SK-N-SH (cell line): ENCODE data around the gene SMIM8. TPM values are rescaled to one million over a fixed set of nuclear protein-coding genes. Genes with fewer than 3 reads are reported as not detected.

Experiments
- CTCF ChIA-PET: fragments of 300-600, 350-600 bp; formaldehyde crosslinking; extraction: SDS; loops from one replicate; lab custom pipeline; 2021; lab: Yijun Ruan, JAX
- POLR2A ChIA-PET: fragments of 350-600 bp; sonication (Branson Sonifier 250); formaldehyde crosslinking; extraction: SDS; loops from one replicate; lab custom pipeline; 2020; ENCODE audit warnings: antibody characterized with exemption, inconsistent platforms; lab: Yijun Ruan, JAX
- DNase-seq: peaks from one replicate; pipeline ENCODE4 v3.0.0; 2012
- H2AFZ ChIP-seq: fragments of 200-600 bp; sonication (generic); 2 replicates; pipeline ENCODE4 v1.8.1; 2016; ENCODE audit warnings: antibody characterized with exemption, mild to moderate bottlenecking, low read depth
- H3F3A ChIP-seq: fragments of 200-600 bp; sonication (generic); replicated peaks from 2 replicates; pipeline ENCODE3; 2016; ENCODE audit warnings: antibody characterized with exemption, mild to moderate bottlenecking; ENCODE audit not compliant: insufficient read depth
- H3K27ac ChIP-seq, 2 experiments: fragments of 200-500 bp in 1 of 2; fragments of 200-600 bp in 1 of 2; sonication (Bioruptor generic) in 1 of 2; sonication (generic), shearing (Covaris generic) in 1 of 2; 2 replicates each; pipeline versions ENCODE4 v1.5.1 to v1.6.1; 2014 to 2016; ENCODE audit warnings: low read depth in 2 of 2, inconsistent platforms in 1 of 2, low read length in 1 of 2, mild to moderate bottlenecking in 1 of 2, mixed read lengths in 1 of 2
- H3K27me3 ChIP-seq: fragments of 200-600 bp; sonication (generic), shearing (Covaris generic); 2 replicates; pipeline ENCODE4 v1.6.1; 2016; ENCODE audit warnings: mixed run types; ENCODE audit not compliant: insufficient read depth
- H3K36me3 ChIP-seq, 2 experiments: fragments of 200-500 bp in 1 of 2; fragments of 200-600 bp in 1 of 2; sonication (Bioruptor generic) in 1 of 2; sonication (generic) in 1 of 2; replicated peaks in 1 of 2; 2 replicates each; pipeline versions ENCODE3 to v1.5.1; 2014 to 2016; ENCODE audit warnings: low read length in 1 of 2, mild to moderate bottlenecking in 1 of 2; ENCODE audit not compliant: insufficient read depth in 2 of 2, control insufficient read depth in 1 of 2
- H3K4me1 ChIP-seq, 2 experiments: fragments of 200-500 bp in 1 of 2; fragments of 200-600 bp in 1 of 2; sonication (Bioruptor generic) in 1 of 2; sonication (generic), shearing (Covaris generic) in 1 of 2; 2 replicates each; pipeline versions ENCODE4 v1.5.1 to v1.6.1; 2014 to 2016; ENCODE audit warnings: low read depth in 1 of 2, low read length in 1 of 2, mixed run types in 1 of 2; ENCODE audit not compliant: insufficient read depth in 2 of 2, control insufficient read depth in 1 of 2
- H3K4me2 ChIP-seq: fragments of 200-600 bp; sonication (generic), shearing (Covaris generic); 2 replicates; pipeline ENCODE4 v1.6.1; 2017; ENCODE audit warnings: mixed run types
- H3K4me3 ChIP-seq, 2 experiments: fragments of 200-500 bp in 1 of 2; fragments of 200-600 bp in 1 of 2; sonication (Bioruptor generic) in 1 of 2; sonication (generic), shearing (Covaris generic) in 1 of 2; 2 replicates each; pipeline versions ENCODE4 v1.5.1 to v1.8.1; 2014 to 2016; ENCODE audit warnings: low read depth in 2 of 2, inconsistent platforms in 1 of 2, low read length in 1 of 2, mild to moderate bottlenecking in 1 of 2, mixed read lengths in 1 of 2, moderate library complexity in 1 of 2
- H3K79me2 ChIP-seq: fragments of 200-600 bp; sonication (generic); 2 replicates; pipeline ENCODE4 v1.8.1; 2017; ENCODE audit warnings: mild to moderate bottlenecking; ENCODE audit not compliant: insufficient read depth
- H3K9ac ChIP-seq: fragments of 200-600 bp; sonication (generic); 2 replicates; pipeline ENCODE4 v1.6.1; 2017; ENCODE audit warnings: mixed run types
- H3K9me2 ChIP-seq: fragments of 200-600 bp; sonication (generic); 2 replicates; pipeline ENCODE4 v1.6.1; 2017; ENCODE audit warnings: mixed run types
- H3K9me3 ChIP-seq: fragments of 200-600 bp; sonication (generic); 2 replicates; pipeline ENCODE4 v1.6.1; 2017; ENCODE audit warnings: mixed run types, mild to moderate bottlenecking, moderate library complexity
- H4K20me1 ChIP-seq: fragments of 200-600 bp; sonication (generic); 2 replicates; pipeline ENCODE4 v1.6.1; 2017; ENCODE audit warnings: mild to moderate bottlenecking, mixed run types; ENCODE audit not compliant: insufficient read depth
- CHD2 ChIP-seq: fragments of 150-350 bp; IDR thresholded peaks from 2 replicates; pipeline ENCODE4 v1.6.1; 2018; ENCODE audit warnings: low read length; ENCODE audit not compliant: partially characterized antibody
- ELF1 ChIP-seq: IDR thresholded peaks from 2 replicates; pipeline ENCODE4 v1.4.0; 2012
- EP300 ChIP-seq, 2 experiments: IDR thresholded peaks; 2 replicates each; pipeline versions ENCODE4 v1.4.0 to v1.6.1; 2012; ENCODE audit warnings: borderline replicate concordance in 1 of 2, low read depth in 1 of 2, low read length in 1 of 2
- EZH2phosphoT487 ChIP-seq: fragments of 200-600 bp; sonication (generic); IDR thresholded peaks from 2 replicates; pipeline ENCODE4 v1.6.1; 2017; ENCODE audit warnings: low read depth, mixed run types, mild to moderate bottlenecking, antibody characterized with exemption, moderate library complexity, borderline replicate concordance
- FOSL2 ChIP-seq: IDR thresholded peaks from 2 replicates; pipeline ENCODE4 v1.4.0; 2012; ENCODE audit warnings: low read depth, mild to moderate bottlenecking, moderate library complexity, borderline replicate concordance
- FOXJ3 ChIP-seq: sonication (generic); formaldehyde crosslinking; IDR thresholded peaks from 2 replicates; pipeline ENCODE4 v1.5.1; 2020; ENCODE audit warnings: mild to moderate bottlenecking, missing genetic modification reagents
- GABPA ChIP-seq: IDR thresholded peaks from 2 replicates; pipeline ENCODE4 v1.4.0; 2012; ENCODE audit warnings: low read depth, mild to moderate bottlenecking
- GATA2 ChIP-seq: sonication (generic); formaldehyde crosslinking; IDR thresholded peaks from 2 replicates; pipeline ENCODE4 v1.5.0; 2020; ENCODE audit warnings: mild to moderate bottlenecking, missing genetic modification reagents
- IRF3 ChIP-seq: fragments of 150-350 bp; IDR thresholded peaks from 2 replicates; pipeline ENCODE4 v1.6.1; 2016; ENCODE audit warnings: mild to moderate bottlenecking, low read depth, low read length
- MAX ChIP-seq: IDR thresholded peaks from 2 replicates; pipeline ENCODE4 v1.4.0; 2012; ENCODE audit warnings: low read depth
- NRF1 ChIP-seq: IDR thresholded peaks from 2 replicates; pipeline ENCODE4 v1.6.1; 2012; ENCODE audit warnings: low read depth, mild to moderate bottlenecking, low read length
- POLR2AphosphoS5 ChIP-seq: IDR thresholded peaks from 2 replicates; pipeline ENCODE4 v1.6.1; 2012; ENCODE audit warnings: low read depth, low read length
- RCOR1 ChIP-seq: fragments of 150-350 bp; IDR thresholded peaks from 2 replicates; pipeline ENCODE4 v1.6.1; 2017; ENCODE audit warnings: antibody characterized with exemption, low read length
- RFX5 ChIP-seq: IDR thresholded peaks from 2 replicates; pipeline ENCODE4 v1.6.1; 2012; ENCODE audit warnings: mild to moderate bottlenecking, improper control_type of control experiment, low read length
- RXRA ChIP-seq: IDR thresholded peaks from 2 replicates; pipeline ENCODE4 v1.4.0; 2012; ENCODE audit warnings: low read depth, mild to moderate bottlenecking, borderline replicate concordance
- SMC3 ChIP-seq: IDR thresholded peaks from 2 replicates; pipeline ENCODE4 v1.6.1; 2012; ENCODE audit warnings: low read depth, low read length, improper control_type of control experiment
- TAF1 ChIP-seq: IDR thresholded peaks from 2 replicates; pipeline ENCODE4 v1.6.1; 2012; ENCODE audit warnings: low read depth, mild to moderate bottlenecking, low read length, moderate library complexity, borderline replicate concordance
- TEAD4 ChIP-seq: IDR thresholded peaks from 2 replicates; pipeline ENCODE4 v1.4.0; 2012; ENCODE audit warnings: mild to moderate bottlenecking, borderline replicate concordance; ENCODE audit not compliant: insufficient read depth
- USF1 ChIP-seq: IDR thresholded peaks from 2 replicates; pipeline ENCODE4 v1.4.0; 2012; ENCODE audit warnings: low read depth, borderline replicate concordance
- YY1 ChIP-seq: IDR thresholded peaks from 2 replicates; pipeline ENCODE4 v1.4.0; 2012; ENCODE audit warnings: low read depth, mild to moderate bottlenecking
- ZBTB33 ChIP-seq: IDR thresholded peaks from 2 replicates; pipeline ENCODE4 v1.4.0; 2012; ENCODE audit warnings: low read depth, borderline replicate concordance
- WGBS: methylation state at CpG from one replicate; pipeline ENCODE4 v1.1.6; 2017; ENCODE audit warnings: low lambda C conversion rate; 5-methylcytosine and 5-hydroxymethylcytosine counted together
- polyA plus RNA-seq, 3 experiments: library from polyadenylated mRNA; depleted of rRNA; stranded (reverse); fragments of >200 nt; gene quantifications; 2 replicates each; pipeline ENCODE4 v1.2.3, GENCODE V29; 2012

SMIM8 gene
- polyA plus RNA-seq, 1 of the 3 experiments (the other 2 are of a cell fraction) = 1.6 TPM

GRCh38 chr6:87378947-87379346 lies 56.6 kb downstream of the SMIM8 start:
- Histone ChIP-seq H3K4me3 (no peak overlapping the region), H3K9me2 (no peaks in the 10 kb centered on the region), H3K79me2 (no peaks in the 10 kb centered on the region), H3F3A (no peaks in the 10 kb centered on the region), H3K4me1 (no peaks in the 10 kb centered on the region; a peak in 1 of 4 replicates), H3K27me3 (no peaks in the 10 kb centered on the region), H3K9me3 (no peaks in the 10 kb centered on the region), H3K36me3 (no peaks in the 10 kb centered on the region), H3K4me2 (no peak overlapping the region), H2AFZ (no peak overlapping the region), H3K27ac (no peak overlapping the region), H3K9ac (no peak overlapping the region), H4K20me1 (no peaks in the 10 kb centered on the region)
- no peak for TF ChIP-seq RXRA
- no peak for DNase-seq
- CTCF ChIA-PET = interaction anchor here (0.6 kb wide), 1 partner anchor 57 kb away, joined by 3 read pairs; no protein-coding TSS in a partner anchor
- WGBS = 83% methylated on average over 4 of the region's 4 CpGs
- POLR2A ChIA-PET = no interaction called here

- no peaks in the 10 kb centered on the region for H4K20me1 ChIP-seq
- no peaks in the 10 kb centered on the region for H3K27me3 ChIP-seq
- H3F3A ChIP-seq = no peaks in the 10 kb centered on the region
- H3K4me1 ChIP-seq = no peaks in the 10 kb centered on the region; a peak in 1 of 4 replicates
- no peak overlapping the region for H3K4me2 ChIP-seq
- no peaks in the 10 kb centered on the region for H3K79me2 ChIP-seq
- ChIA-PET POLR2A (interaction anchor here (0.6 kb wide), 1 partner anchor 117 kb away, joined by 6 read pairs; no protein-coding TSS in a partner anchor), CTCF (interaction anchor here (1.2 to 1.5 kb wide), 2 partner anchors 10 to 18 kb away, joined by 5 to 7 read pairs; no protein-coding TSS in a partner anchor)
- no peak overlapping the region for H3K9ac ChIP-seq
- TF ChIP-seq GABPA = no peak
- no peak for TF ChIP-seq RXRA
- no peak for TF ChIP-seq EZH2phosphoT487
- no peak for TF ChIP-seq ELF1
- no peak for TF ChIP-seq MAX
- TF ChIP-seq YY1 = no peak
- peak; percentile 67; the same call in 1 of the 2 replicates for TF ChIP-seq RCOR1
- no peak for TF ChIP-seq SMC3
- TF ChIP-seq FOXJ3 (CRISPR knock-in tag) = no peak
- TF ChIP-seq IRF3 = no peak
- TF ChIP-seq USF1 = no peak
- TF ChIP-seq FOSL2 = no peak
- TF ChIP-seq ZBTB33 = no peak
- TF ChIP-seq GATA2 (CRISPR knock-in tag) = no peak
- TF ChIP-seq RFX5 = no peak
- peak in 1 of 2 experiments; percentile 67; a peak in 1 of 4 replicates for TF ChIP-seq EP300 (IDR thresholded peaks at IDR 0.05; ENCODE audit: borderline replicate concordance in 1 of 2, low read depth in 1 of 2, low read length in 1 of 2)
- TF ChIP-seq TEAD4 = no peak
- no peak for TF ChIP-seq TAF1
- no peak for TF ChIP-seq POLR2AphosphoS5
- peak; percentile 28 for TF ChIP-seq CHD2
- TF ChIP-seq NRF1 = no peak
- 46% methylated on average over 5 of the region's 5 CpGs for WGBS
- H3K36me3 ChIP-seq = no peaks in the 10 kb centered on the region
- H3K9me2 ChIP-seq = no peaks in the 10 kb centered on the region
- peak overlapping the region in 1 of 2 experiments; percentile 8; a peak in 1 of 4 replicates for H3K27ac ChIP-seq
- no peaks in the 10 kb centered on the region for H3K9me3 ChIP-seq
- H2AFZ ChIP-seq = no peak overlapping the region
- H3K4me3 ChIP-seq = no peak overlapping the region
- peak; percentile 56 for DNase-seq
These were observed 60.5 kb downstream of the SMIM8 start for GRCh38 chr6:87382861-87383260.
